Thyroid gland (tissue), 4 donors: ENCODE results near the gene MAGEB5.

ENCODE experiments used
- CTCF ChIP-seq, 6 experiments: fragments of 200-600 bp in 3 of 6; fragments of 450-650 bp in 3 of 6; sonication (generic) in 3 of 6; IDR thresholded peaks; one replicate each; pipeline ENCODE4 v1.5.1; 2016 to 2019; ENCODE audit warnings: antibody characterized with exemption in 6 of 6, mild to moderate bottlenecking in 2 of 6, inconsistent platforms in 1 of 6, moderate library complexity in 1 of 6
- POLR2A ChIP-seq, 2 donors: fragments of 450-650 bp; IDR thresholded peaks; one replicate each; pipeline ENCODE4 v1.6.1; 2017; ENCODE audit warnings: antibody characterized with exemption in 2 of 2, mild to moderate bottlenecking in 2 of 2, moderate library complexity in 1 of 2

GRCh38 chrX:26203561-26203960, 12.4 kb upstream of the MAGEB5 start:
- TF ChIP-seq CTCF (IDR thresholded peaks at IDR 0.05) (no peak), POLR2A (IDR thresholded peaks at IDR 0.05) (no peak)
